Peyer's patch (tissue), 4 donors: ENCODE data around the gene SRPK2. TPM values are rescaled to one million over a fixed set of nuclear protein-coding genes. Genes with fewer than 3 reads are reported as not detected.
"Not testable (repeated sequence)": the region's sequence is repeated elsewhere in the genome, so short reads cannot be mapped to it uniquely, and the experiment has no call there.

Experiments used
- DNase-seq, 3 donors: peaks; one replicate each; pipeline ENCODE4 v3.0.0-alpha.2; 2017 to 2019
- H3K27ac ChIP-seq, 4 donors: fragments of 200-600 bp; sonication (generic); one replicate each; pipeline ENCODE4 v1.5.1; 2016 to 2019
- H3K27me3 ChIP-seq, 2 donors: fragments of 200-600 bp; sonication (generic); one replicate each; pipeline ENCODE4 v1.5.1; 2019
- H3K36me3 ChIP-seq, 3 donors: fragments of 200-600 bp; sonication (generic); one replicate each; pipeline ENCODE4 v1.5.1; 2016 to 2019
- H3K4me1 ChIP-seq, 4 donors: fragments of 200-600 bp; sonication (generic); one replicate each; pipeline ENCODE4 v1.5.1; 2016 to 2019
- H3K4me3 ChIP-seq, 4 donors: fragments of 200-600 bp; sonication (generic); 1 replicate in 3 of 4; 2 replicates in 1 of 4; pipeline ENCODE4 v1.5.1; 2016 to 2019; ENCODE audit warnings: mild to moderate bottlenecking in 1 of 4
- H3K9me3 ChIP-seq, 4 donors: fragments of 200-600 bp; sonication (generic); one replicate each; pipeline ENCODE4 v1.5.1; 2016 to 2019; ENCODE audit warnings: mild to moderate bottlenecking in 1 of 4
- POLR2A ChIP-seq, 2 donors: fragments of 450-650 bp; IDR thresholded peaks; one replicate each; pipeline ENCODE4 v1.5.1; 2017; ENCODE audit warnings: antibody characterized with exemption in 2 of 2, mild to moderate bottlenecking in 2 of 2, moderate library complexity in 2 of 2
- total RNA-seq, 4 donors: library from RNA; depleted of rRNA; stranded (reverse); fragments of >200 nt; gene quantifications; one replicate each; pipeline ENCODE4 v1.1.0, GENCODE V29; 2016
- TF ChIP-seq, protein P1 (sequence below), 6 experiments: fragments of 450-650 bp in 4 of 6; fragments of 200-600 bp in 2 of 6; sonication (generic) in 1 of 6; IDR thresholded peaks; one replicate each; pipeline ENCODE4 v1.5.1; 2017 to 2019; ENCODE audit warnings: antibody characterized with exemption in 6 of 6, mild to moderate bottlenecking in 3 of 6, moderate library complexity in 1 of 6

The SRPK2 gene
- total RNA-seq, 4 donors from 2014 or later: 25.7 to 96.6 (median 33.6) TPM

DNA sequence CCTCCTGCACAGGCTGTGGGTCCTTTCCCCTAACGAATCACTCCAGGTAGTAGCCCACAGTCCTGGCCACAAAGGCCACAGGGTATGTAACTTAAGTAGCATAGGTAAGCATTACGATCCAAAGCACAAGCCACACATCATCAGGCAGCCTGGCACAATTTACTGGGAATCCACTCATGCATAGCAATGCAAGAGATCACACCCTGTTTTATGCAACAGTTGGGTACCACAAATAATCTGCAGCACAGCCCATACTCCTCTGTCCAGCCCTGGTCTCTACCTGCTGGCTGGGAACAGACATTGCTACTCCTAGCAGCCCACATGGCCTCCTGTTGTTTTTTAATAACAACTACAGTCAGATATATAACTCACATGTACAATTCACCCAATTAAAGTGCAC is 34.3 kb downstream of the SRPK2 start:
- peak in 2 of 3 donors; percentile 56 to 68 for DNase-seq
- Histone ChIP-seq H3K27ac (peak overlapping the region in 2 of 4 donors; percentile 9 to 80), H3K9me3 (no peaks in the 10 kb centered on the region), H3K36me3 (no peaks in the 10 kb centered on the region), H3K4me1 (peaks cover 0 to 39% (median 28%) of the 10 kb centered on the region in 4 donors), H3K4me3 (no peak overlapping the region), H3K27me3 (no peaks in the 10 kb centered on the region)
- TF ChIP-seq, protein P1, sequence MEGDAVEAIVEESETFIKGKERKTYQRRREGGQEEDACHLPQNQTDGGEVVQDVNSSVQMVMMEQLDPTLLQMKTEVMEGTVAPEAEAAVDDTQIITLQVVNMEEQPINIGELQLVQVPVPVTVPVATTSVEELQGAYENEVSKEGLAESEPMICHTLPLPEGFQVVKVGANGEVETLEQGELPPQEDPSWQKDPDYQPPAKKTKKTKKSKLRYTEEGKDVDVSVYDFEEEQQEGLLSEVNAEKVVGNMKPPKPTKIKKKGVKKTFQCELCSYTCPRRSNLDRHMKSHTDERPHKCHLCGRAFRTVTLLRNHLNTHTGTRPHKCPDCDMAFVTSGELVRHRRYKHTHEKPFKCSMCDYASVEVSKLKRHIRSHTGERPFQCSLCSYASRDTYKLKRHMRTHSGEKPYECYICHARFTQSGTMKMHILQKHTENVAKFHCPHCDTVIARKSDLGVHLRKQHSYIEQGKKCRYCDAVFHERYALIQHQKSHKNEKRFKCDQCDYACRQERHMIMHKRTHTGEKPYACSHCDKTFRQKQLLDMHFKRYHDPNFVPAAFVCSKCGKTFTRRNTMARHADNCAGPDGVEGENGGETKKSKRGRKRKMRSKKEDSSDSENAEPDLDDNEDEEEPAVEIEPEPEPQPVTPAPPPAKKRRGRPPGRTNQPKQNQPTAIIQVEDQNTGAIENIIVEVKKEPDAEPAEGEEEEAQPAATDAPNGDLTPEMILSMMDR (IDR thresholded peaks at IDR 0.05): no peak
- TF ChIP-seq POLR2A (IDR thresholded peaks at IDR 0.05): no peak

DNA sequence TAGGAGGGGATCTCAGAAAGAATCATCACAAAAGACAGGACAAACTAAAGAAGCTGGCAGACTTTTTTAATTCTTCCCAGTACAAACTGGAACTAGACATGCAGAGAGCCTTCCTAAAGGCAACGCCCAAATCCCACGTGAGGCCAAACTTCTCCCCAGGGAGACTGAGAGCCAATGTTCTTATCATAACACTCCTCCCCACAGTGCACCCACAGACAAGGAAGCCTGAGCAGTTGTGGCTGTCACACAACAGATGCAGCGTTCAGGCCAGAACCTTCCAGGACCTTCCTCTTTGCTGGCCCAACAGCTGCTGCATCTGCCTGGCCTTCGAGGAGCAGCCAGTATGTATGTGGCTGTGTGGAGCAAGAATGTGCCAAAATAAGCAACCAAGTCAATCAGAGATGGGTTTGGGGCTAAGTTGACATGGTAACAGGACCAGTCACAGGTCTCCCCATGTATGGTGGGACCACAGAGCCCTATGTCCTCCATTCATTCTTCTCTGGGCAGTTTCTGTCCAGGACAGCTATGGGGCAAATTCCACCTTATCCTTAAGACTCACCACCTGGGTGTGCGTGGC is 34.9 kb downstream of the SRPK2 start:
- Histone ChIP-seq H3K4me3 (no peak overlapping the region), H3K9me3 (no peaks in the 10 kb centered on the region), H3K36me3 (no peaks in the 10 kb centered on the region), H3K27me3 (no peaks in the 10 kb centered on the region), H3K4me1 (peaks cover 0 to 39% (median 28%) of the 10 kb centered on the region in 4 donors), H3K27ac (peak overlapping the region; percentile 4 to 80 (median 12))
- TF ChIP-seq POLR2A (IDR thresholded peaks at IDR 0.05): no peak
- TF ChIP-seq, protein P1 (IDR thresholded peaks at IDR 0.05): no peak
- peak; percentile 52 to 80 (median 77) for DNase-seq

DNA sequence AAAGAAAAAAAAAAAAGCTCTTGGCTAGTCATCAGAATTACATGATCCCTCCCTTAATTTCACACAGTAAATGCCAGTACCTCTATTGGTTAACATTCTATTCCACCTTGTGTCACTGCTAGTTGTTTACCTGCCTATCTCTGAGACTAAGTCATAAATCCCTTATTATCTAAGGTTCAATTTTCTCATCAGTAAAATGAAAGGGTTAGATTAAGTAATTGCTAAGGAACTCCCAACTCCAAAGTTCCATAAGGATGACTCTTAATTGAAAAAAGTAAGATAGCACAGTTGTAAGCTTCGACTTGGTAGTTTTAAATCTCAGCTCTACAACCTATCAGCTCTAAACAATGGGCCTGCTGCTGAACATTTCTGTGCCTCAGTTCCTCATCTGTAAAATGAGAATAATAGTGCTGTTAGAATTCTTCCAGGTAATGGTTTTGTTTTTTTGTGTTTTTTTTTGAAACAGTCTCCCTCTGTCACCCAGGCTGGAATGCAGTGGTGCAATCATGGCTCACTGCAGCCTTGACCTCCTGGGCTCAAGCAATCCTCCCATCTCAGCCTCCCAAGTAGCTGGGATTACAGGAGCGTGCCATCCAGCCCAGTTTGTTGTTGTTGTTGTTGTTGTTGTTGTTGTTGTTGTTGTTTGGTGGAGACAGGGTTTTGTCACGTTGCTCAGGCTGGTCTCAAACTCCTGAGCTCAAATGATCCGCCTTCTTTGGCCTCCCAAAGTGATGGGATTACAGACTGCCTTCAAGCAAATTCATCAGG is 35.6 kb downstream of the SRPK2 start:
- peak overlapping the region; percentile 15 to 80 (median 59) for H3K27ac ChIP-seq
- DNase-seq: no peak
- no peak overlapping the region for H3K4me3 ChIP-seq
- H3K27me3 ChIP-seq: no peaks in the 10 kb centered on the region
- TF ChIP-seq, protein P1 (IDR thresholded peaks at IDR 0.05): no peak
- no peak for TF ChIP-seq POLR2A (IDR thresholded peaks at IDR 0.05)
- H3K9me3 ChIP-seq: no peaks in the 10 kb centered on the region
- no peaks in the 10 kb centered on the region for H3K36me3 ChIP-seq
- H3K4me1 ChIP-seq: peaks cover 0 to 39% (median 28%) of the 10 kb centered on the region in 4 donors

DNA sequence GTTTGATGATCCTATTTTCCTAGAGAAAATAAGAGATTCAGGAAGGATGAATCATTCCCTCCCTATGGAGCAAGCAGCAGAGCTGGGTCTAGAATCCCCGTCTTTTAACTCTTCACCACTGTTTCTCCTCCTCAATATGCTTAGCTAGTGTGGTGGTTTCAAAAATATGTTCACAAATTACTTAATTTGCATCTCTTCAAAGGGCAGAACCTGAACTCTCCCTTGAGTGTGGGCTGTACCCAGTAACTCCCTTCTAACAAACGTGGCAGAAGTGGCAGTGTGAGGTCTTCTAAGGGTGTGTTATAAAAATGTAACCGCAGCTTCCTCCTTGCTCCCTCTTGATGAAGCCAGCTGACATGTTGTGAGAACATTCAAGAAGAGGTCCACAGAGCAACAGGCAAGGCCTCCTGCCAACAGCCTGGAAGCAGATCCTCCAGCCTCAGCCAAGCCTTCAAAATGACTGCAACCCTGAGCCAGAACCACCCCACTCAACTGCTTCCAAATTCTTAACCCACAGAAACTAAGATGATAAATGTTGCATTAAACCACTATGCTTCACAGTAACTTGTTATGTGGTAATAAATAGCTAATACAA is 36.6 kb downstream of the SRPK2 start:
- Histone ChIP-seq H3K27ac (peak overlapping the region; percentile 47 to 80 (median 59)), H3K9me3 (no peaks in the 10 kb centered on the region)

DNA sequence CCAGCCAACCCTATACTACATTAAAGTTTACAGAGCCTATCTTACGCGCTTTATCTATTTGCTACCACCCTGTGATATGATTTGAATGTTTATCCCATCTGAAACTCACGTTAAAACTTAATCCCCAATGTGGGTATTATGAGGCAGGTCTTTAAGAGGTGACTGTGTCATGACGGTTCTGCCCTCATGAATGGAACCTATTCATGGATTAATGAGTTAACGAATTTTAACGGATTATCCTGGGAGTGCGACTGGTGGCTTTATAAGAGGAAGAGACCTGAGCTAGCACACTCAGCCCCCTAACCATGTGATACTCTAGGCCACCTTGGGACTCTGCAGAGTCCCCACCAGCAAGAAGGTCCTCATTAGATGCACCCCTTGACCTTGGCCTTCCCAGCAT is 37.8 kb downstream of the SRPK2 start:
- no peaks in the 10 kb centered on the region for H3K9me3 ChIP-seq
- no peaks in the 10 kb centered on the region for H3K27me3 ChIP-seq
- H3K4me3 ChIP-seq: no peak overlapping the region
- H3K36me3 ChIP-seq: no peaks in the 10 kb centered on the region
- peaks cover 0 to 47% (median 30%) of the 10 kb centered on the region in 4 donors for H3K4me1 ChIP-seq
- TF ChIP-seq POLR2A (IDR thresholded peaks at IDR 0.05): no peak
- TF ChIP-seq, protein P1 (IDR thresholded peaks at IDR 0.05): no peak
- H3K27ac ChIP-seq: peak overlapping the region in 1 of 4 donors; percentile 80
- no peak for DNase-seq

More for the DNA sequence above, 36.6 kb downstream of the SRPK2 start:
- Histone ChIP-seq H3K4me1 (peaks cover 0 to 39% (median 28%) of the 10 kb centered on the region in 4 donors), H3K27me3 (no peaks in the 10 kb centered on the region), H3K36me3 (no peaks in the 10 kb centered on the region), H3K4me3 (peak overlapping the region in 1 of 4 donors; percentile 20)
- peak; percentile 58 to 86 (median 76) for DNase-seq
- no peak for TF ChIP-seq POLR2A (IDR thresholded peaks at IDR 0.05)
- TF ChIP-seq, protein P1 (IDR thresholded peaks at IDR 0.05): no peak

DNA sequence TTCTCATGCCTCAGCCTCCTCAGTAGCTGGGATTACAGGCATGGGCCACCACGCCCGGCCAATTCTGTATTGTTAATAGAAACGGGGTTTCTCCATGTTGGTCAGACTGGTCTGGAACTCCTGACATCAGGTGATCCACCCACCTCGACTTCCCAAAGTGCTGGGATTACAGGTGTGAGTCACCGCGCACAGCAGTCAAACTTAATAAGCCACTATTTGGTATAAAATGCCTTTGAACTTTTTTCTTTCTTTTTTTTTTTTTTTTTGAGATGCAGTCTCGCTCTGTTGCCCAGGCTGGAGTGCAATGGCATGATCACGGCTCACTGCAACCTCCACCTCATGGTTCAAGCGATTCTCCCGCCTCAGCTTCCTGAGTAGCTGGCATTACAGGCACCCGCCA is 40.5 kb downstream of the SRPK2 start:
- not testable (repeated sequence) for H3K4me3 ChIP-seq, H3K27me3 ChIP-seq, H3K27ac ChIP-seq, DNase-seq, H3K36me3 ChIP-seq, H3K9me3 ChIP-seq
- H3K4me1 ChIP-seq: peaks cover 0 to 28% (median 19%) of the 10 kb centered on the region in 4 donors
